ENCODE data around the gene SEC61A1. TPM values are rescaled to one million over a fixed set of nuclear protein-coding genes. Genes with fewer than 3 reads are reported as not detected.

SEC61A1 gene
- total RNA-seq, 1 experiment from 2014 or later: 178 TPM

DNA sequence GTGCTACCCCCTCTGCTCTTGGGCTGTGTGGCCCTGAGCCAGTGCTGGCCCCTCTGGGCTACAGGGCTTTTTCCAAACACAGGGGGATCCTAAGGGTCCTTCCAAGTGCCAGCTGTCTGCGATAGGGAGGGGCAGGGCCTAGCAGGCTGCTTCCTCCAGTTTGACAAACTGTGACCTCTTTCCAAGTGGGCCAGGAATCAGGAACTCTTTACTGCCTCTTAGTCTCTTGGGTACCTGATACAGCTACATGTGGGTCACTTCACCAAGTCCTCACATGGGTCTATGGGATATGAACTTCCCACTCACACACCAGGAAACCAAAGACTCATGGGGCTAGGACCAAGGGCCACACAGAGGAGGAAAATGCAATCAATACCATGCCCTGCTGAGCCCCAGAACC is 25.4 kb downstream of the SEC61A1 start:
- Histone ChIP-seq H3K4me1 (peaks cover 5% of the 10 kb centered on the region; the same call in 1 of the 2 replicates), H3K4me3 (ENCODE audit: low read depth, low read length) (no peak overlapping the region), H3K27me3 (replicated peaks; ENCODE audit: control insufficient read depth, insufficient read depth, low read length) (no peaks in the 10 kb centered on the region), H3K36me3 (ENCODE audit: control insufficient read depth, insufficient read depth, low read length) (no peaks in the 10 kb centered on the region), H3K9me3 (no peaks in the 10 kb centered on the region)
- H3K27me3 Mint-ChIP-seq (ENCODE audit: insufficient read depth, unreplicated experiment): no peaks in the 10 kb centered on the region
- peaks cover 32% of the 10 kb centered on the region for H3K36me3 Mint-ChIP-seq (ENCODE audit: insufficient read depth, unreplicated experiment)
- H3K9me3 Mint-ChIP-seq (ENCODE audit: unreplicated experiment): no peaks in the 10 kb centered on the region
- no TSS peak for BruUV-seq (replicated peaks)
- intact Hi-C loops (cut with micrococcal nuclease; ENCODE audit: unreplicated experiment): no loop called here
- H3K4me3 Mint-ChIP-seq (ENCODE audit: unreplicated experiment): no peak overlapping the region
- DNase-seq: no peak
- peaks cover 6% of the 10 kb centered on the region for H3K4me1 Mint-ChIP-seq (ENCODE audit: low read depth, unreplicated experiment)
- H3K27ac Mint-ChIP-seq (ENCODE audit: unreplicated experiment): no peak overlapping the region
- CTCF ChIA-PET: no interaction called here
- TF ChIP-seq, protein P1, sequence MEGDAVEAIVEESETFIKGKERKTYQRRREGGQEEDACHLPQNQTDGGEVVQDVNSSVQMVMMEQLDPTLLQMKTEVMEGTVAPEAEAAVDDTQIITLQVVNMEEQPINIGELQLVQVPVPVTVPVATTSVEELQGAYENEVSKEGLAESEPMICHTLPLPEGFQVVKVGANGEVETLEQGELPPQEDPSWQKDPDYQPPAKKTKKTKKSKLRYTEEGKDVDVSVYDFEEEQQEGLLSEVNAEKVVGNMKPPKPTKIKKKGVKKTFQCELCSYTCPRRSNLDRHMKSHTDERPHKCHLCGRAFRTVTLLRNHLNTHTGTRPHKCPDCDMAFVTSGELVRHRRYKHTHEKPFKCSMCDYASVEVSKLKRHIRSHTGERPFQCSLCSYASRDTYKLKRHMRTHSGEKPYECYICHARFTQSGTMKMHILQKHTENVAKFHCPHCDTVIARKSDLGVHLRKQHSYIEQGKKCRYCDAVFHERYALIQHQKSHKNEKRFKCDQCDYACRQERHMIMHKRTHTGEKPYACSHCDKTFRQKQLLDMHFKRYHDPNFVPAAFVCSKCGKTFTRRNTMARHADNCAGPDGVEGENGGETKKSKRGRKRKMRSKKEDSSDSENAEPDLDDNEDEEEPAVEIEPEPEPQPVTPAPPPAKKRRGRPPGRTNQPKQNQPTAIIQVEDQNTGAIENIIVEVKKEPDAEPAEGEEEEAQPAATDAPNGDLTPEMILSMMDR (IDR thresholded peaks at IDR 0.05; ENCODE audit: insufficient read depth in 1 of 2, low read depth in 1 of 2, low read length in 1 of 2, severe bottlenecking in 1 of 2, unreplicated experiment in 1 of 2): no peak
- POLR2A ChIA-PET: no interaction called here

DNA sequence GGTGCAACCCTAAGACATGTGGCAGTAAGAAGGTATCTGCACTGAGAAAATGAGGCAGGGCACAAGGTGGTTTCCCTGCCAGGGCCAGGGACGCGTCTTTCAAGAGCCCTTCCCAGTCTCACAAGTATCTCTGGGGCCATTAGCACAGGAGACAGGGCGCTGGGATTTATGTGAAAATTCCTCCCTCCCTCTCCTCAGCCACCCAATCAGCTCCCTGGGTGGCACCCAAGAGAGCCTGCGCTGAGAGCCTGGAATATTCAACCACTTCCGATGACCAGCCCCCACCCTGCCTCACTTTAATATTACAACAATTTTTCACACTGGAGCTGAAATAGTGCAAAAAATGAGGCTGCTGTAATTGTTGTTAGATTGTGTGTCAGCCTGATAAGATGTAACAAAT is 26.1 kb downstream of the SEC61A1 start:
- no peak overlapping the region for H3K27ac Mint-ChIP-seq (ENCODE audit: unreplicated experiment)
- intact Hi-C loops (cut with micrococcal nuclease; ENCODE audit: unreplicated experiment): no loop called here

DNA sequence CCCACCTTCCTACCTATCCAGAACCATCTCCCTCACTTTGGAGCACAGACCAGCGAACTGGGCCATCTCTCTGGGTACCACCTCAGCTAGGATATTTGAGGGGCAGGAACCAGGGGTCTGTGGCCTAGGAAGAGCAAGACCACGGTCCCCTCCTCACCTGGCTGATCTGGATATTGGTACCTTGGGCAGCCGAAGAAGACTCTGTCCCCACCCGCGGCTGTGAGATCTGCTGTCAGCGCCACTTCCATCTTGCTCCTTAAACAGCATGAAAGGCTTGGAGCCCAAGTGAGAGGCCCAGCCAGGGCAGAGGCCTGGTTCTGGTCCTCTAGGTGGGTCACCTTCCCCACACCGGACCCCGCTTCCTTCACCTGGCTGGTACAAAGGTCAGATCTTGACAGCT is 26.6 kb downstream of the SEC61A1 start:
- H3K4me1 ChIP-seq: peaks cover 5% of the 10 kb centered on the region; the same call in 1 of the 2 replicates
- intact Hi-C loops (cut with micrococcal nuclease; ENCODE audit: unreplicated experiment): no loop called here
- no peaks in the 10 kb centered on the region for H3K9me3 ChIP-seq
- peaks cover 20% of the 10 kb centered on the region for H3K36me3 Mint-ChIP-seq (ENCODE audit: insufficient read depth, unreplicated experiment)
- BruUV-seq (replicated peaks): no TSS peak
- TF ChIP-seq, protein P1 (IDR thresholded peaks at IDR 0.05; ENCODE audit: insufficient read depth in 1 of 2, low read depth in 1 of 2, low read length in 1 of 2, severe bottlenecking in 1 of 2, unreplicated experiment in 1 of 2): no peak
- no peak for DNase-seq
- H3K27me3 Mint-ChIP-seq (ENCODE audit: insufficient read depth, unreplicated experiment): no peaks in the 10 kb centered on the region
- H3K27me3 ChIP-seq (replicated peaks; ENCODE audit: control insufficient read depth, insufficient read depth, low read length): no peaks in the 10 kb centered on the region
- H3K9me3 Mint-ChIP-seq (ENCODE audit: unreplicated experiment): no peaks in the 10 kb centered on the region
- no peak overlapping the region for H3K4me3 ChIP-seq (ENCODE audit: low read depth, low read length)
- no peak overlapping the region for H3K4me3 Mint-ChIP-seq (ENCODE audit: unreplicated experiment)
- CTCF ChIA-PET: no interaction called here
- POLR2A ChIA-PET: no interaction called here
- no peaks in the 10 kb centered on the region for H3K36me3 ChIP-seq (ENCODE audit: control insufficient read depth, insufficient read depth, low read length)
- H3K27ac Mint-ChIP-seq (ENCODE audit: unreplicated experiment): no peak overlapping the region
- H3K4me1 Mint-ChIP-seq (ENCODE audit: low read depth, unreplicated experiment): peaks cover 6% of the 10 kb centered on the region

More for the DNA sequence above, 26.1 kb downstream of the SEC61A1 start:
- H3K4me1 ChIP-seq: peaks cover 5% of the 10 kb centered on the region; the same call in 1 of the 2 replicates
- Mint-ChIP-seq H3K9me3 (ENCODE audit: unreplicated experiment) (no peaks in the 10 kb centered on the region), H3K36me3 (ENCODE audit: insufficient read depth, unreplicated experiment) (peaks cover 25% of the 10 kb centered on the region), H3K4me3 (ENCODE audit: unreplicated experiment) (no peak overlapping the region), H3K4me1 (ENCODE audit: low read depth, unreplicated experiment) (peaks cover 6% of the 10 kb centered on the region), H3K27me3 (ENCODE audit: insufficient read depth, unreplicated experiment) (no peaks in the 10 kb centered on the region)
- no peaks in the 10 kb centered on the region for H3K36me3 ChIP-seq (ENCODE audit: control insufficient read depth, insufficient read depth, low read length)
- ChIA-PET POLR2A (no interaction called here), CTCF (no interaction called here)
- no TSS peak for BruUV-seq (replicated peaks)
- H3K9me3 ChIP-seq: no peaks in the 10 kb centered on the region
- TF ChIP-seq, protein P1 (IDR thresholded peaks at IDR 0.05; ENCODE audit: insufficient read depth in 1 of 2, low read depth in 1 of 2, low read length in 1 of 2, severe bottlenecking in 1 of 2, unreplicated experiment in 1 of 2): no peak
- no peak overlapping the region for H3K4me3 ChIP-seq (ENCODE audit: low read depth, low read length)
- no peaks in the 10 kb centered on the region for H3K27me3 ChIP-seq (replicated peaks; ENCODE audit: control insufficient read depth, insufficient read depth, low read length)
- no peak for DNase-seq
